Stimulated activated CD8-positive, alpha-beta memory T cell treated with anti-CD3 and anti-CD28 coated beads, Interleukin-2, amount 100 ng/mL, for 48 hours (primary cell): ENCODE measurements around the gene CASS4.
A peak's percentile ranks its signal among the peaks of the same experiment; 100 is the strongest.

Experiments used
- DNase-seq, 2 donors: peaks; one replicate each; pipeline ENCODE4 v3.0.0-alpha.2; 2020; ENCODE audit warnings: low read depth in 2 of 2

The CASS4 gene

GRCh38 chr20:56504373-56505005, 92.4 kb downstream of the CASS4 start:
- peak; percentile 6 to 8 for DNase-seq

- no peak for DNase-seq
These were observed 94.0 kb downstream of the CASS4 start for GRCh38 chr20:56506103-56506502.
